NCI-H226 (cell line): ENCODE measurements around the gene TSPAN9.

Experiments
- DNase-seq: peaks from one replicate; pipeline ENCODE4 v3.0.0-alpha.2; 2015

The TSPAN9 gene

DNA sequence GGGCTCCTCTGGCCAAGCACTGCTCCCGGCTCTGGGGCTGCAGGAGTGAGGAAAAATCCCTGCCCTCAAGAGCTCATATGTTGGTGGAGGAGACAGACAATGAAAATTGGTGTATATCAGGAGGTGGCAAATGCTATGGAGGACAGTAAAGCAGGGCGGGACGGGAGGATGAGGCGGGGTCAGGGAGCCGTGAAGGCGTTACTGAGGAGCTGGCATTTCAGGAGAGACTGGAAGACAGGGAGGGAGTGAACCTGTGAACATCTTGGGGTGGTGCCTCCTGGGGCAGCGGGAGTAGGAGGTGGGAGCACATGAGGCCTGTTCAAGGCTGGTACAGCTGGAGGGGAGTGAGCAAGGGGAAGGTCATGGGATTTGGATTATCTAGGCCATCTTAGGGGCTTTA lies 26.6 kb downstream of the TSPAN9 start:
- DNase-seq, result no peak

DNA sequence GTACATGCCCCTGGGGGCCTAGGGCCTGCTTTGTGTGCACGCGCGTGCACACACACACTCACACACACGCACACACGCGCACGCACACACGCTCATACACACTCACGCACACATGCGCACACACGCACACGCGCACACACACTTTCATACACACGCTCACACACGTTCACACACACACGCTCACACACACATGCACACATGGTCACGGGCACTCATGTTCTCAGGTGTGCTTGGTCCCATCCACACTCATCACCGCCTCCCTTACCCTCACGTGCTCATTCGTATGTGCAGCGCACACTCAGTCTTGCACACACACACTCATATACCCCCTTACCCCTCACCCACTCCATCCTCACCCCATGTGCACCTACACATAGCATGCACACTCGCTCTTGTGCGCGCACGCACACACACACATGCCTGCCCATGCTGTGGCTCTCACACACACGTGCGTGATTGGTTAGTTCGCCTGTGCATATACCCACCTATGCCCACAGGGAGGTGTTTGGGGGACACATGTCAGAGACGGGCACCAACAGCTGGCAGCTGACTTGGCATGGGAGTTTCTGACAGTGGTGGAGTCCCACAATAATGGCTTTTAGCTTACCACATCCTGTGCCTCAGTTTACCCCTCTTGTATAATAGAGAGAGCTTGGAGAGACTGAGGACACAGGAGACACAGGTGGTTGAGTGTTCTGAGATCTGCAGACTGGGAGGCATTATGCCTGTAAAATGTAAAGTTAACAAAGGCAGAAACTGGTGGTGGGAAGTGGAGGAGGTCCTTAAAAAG lies 28.7 kb downstream of the TSPAN9 start:
- DNase-seq, result no peak

DNA sequence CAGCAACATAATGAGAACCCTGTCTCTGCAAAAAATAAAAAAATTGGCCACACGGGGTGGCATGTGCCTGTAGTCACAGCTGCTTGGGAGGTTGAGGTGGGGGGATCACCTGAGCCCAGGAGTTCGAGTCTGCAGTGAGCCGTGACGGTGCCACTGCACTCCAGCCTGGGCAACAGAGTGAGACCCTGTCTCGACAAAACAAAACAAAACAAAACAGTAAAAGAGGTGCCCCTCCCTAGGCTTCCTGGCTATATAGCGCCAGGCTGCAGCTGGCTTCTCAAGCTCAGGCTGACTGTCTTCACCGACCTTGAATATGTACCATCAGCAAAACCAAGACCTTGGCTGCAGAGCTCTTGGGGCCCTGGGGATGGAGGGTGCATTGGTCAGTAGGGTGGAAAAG lies 29.4 kb downstream of the TSPAN9 start:
- no peak for DNase-seq

- peak; percentile 46 for DNase-seq
Observed at GRCh38 chr12:3107071-3107583, 29.9 kb downstream of the TSPAN9 start.

- DNase-seq, result no peak
Observed at GRCh38 chr12:3107954-3108353, 30.8 kb downstream of the TSPAN9 start.

DNA sequence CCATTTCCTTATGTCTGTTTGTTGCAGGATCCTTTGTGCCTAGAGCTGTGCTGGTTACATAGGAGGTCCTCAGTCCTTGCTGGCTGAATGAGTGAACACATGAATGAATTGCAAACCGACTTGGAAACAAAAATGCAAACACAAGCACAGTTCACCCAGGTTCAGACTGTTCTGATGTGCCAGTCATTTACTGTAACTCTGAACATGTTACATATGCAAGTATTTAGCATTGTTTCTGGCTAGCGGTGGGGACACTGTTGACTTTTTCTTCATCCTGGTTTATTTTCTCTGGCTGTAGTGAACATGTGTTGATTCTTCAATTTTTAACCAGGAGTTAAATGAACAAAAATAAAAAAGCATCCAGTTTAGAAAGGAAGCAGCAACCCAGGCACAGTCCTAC lies 33.4 kb downstream of the TSPAN9 start:
- DNase-seq, result no peak

GRCh38 chr12:3113671-3114325 lies 36.6 kb downstream of the TSPAN9 start:
- DNase-seq, result no peak

DNA sequence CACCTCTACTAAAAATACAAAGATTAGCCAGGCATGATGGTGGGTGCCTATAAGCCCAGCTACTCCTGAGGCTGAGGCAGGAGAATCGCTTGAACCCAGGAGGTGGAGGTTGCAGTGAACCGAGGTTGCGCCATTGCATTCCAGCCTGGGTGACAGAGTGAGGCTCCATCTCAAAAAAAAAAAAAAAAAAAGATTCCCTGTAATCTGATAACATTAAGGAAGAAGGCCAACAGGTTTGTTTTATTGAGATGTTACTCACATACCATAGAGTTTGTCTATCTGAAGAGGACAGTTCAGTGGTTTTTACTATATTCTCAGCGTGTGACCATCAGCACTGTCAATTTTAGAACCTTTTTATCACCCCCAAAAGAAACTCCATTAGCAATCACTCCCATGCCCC lies 37.5 kb downstream of the TSPAN9 start:
- DNase-seq, result no peak

DNA sequence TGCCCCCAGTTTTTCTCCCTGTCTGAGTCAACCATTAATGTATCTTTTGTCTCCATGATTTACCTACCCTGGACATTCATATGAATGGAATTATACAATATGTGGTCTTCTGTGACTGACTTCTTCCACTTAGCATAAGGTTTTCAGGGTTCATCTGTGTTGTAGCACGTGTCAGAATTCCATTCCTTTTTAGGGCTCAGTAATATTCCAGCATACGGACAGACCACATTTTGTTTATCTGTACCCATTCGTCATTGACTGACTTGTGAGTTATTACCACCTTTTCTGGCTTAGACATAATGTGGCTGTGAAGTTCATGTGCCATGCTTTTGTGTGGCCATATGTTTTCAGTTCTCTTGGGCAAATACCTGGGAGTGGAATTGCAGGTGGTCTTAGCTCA lies 37.9 kb downstream of the TSPAN9 start:
- no peak for DNase-seq

GRCh38 chr12:3116106-3116844 lies 39.1 kb downstream of the TSPAN9 start:
- no peak for DNase-seq

DNA sequence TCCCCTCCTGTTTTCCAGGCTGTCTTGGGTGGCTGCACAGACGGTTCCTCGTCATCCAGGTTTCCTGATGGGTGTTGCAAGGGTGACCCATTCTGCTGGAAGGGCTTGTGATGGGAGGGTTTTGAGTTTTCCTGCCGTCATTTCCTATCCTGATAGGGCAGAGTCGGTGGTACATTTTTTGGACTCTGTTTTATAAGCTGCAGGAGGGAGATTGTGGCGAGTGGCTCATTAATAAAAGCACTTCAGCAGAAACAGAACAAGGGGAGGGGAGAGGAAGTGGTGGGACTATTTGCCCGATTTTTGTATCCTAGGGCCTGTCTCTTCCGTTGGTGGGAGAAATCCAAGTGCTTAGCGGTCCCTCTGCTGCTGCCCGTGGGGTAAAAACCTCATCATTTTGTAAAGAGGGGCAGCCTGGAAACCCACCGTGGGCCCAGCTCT lies 40.0 kb downstream of the TSPAN9 start:
- peak; percentile 69 for DNase-seq

DNA sequence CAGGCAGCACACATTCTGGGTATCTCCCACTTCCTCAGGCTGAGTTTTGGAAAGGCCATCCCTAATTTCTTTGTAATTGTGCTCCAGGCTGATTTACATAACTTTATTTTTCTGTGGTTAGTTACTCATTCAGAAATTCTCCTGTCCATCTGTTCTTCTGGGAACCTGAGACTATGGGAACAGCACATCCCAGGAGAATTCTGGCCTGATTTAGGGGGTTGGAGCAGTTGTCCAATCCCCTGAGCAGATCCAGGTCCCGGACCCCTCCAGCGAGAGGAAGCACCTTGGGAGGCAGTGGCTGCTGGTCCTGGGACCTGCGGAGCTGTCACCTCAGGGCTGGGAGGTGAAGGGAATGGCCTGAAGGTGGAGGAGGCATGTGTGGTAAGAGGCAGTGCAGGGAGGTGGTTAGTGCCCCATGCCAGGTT lies 40.4 kb downstream of the TSPAN9 start:
- DNase-seq, result peak; percentile 83

DNA sequence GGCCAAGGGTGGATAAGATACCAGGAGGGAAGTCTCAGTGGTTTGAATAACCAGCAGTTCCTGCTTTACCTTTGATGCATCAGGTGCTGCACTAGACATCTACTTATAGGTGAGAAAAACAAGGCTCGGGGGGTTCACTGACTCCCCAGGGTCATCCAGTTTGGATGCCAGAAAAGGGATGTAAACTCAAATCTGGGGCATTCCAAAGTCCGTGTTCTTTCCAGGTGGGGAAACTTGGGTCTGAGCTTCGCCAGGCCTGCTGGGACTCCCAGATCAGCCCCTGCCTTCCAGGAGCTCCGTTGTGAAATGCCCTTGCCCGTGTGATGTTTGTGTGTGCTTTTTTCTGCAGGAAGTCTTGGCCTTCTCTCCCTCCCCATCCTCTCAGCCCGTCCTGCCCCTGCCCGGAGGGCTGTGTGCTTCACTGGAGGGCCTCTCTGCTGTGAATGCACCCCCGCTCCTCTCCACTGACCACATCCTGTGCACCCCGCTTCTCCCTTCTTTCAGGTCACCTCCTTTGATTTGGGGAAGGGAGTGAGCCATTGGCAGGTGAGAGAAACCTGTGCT lies 42.1 kb downstream of the TSPAN9 start:
- DNase-seq, result no peak

GRCh38 chr12:3119756-3120601 lies 42.8 kb downstream of the TSPAN9 start:
- no peak for DNase-seq

DNA sequence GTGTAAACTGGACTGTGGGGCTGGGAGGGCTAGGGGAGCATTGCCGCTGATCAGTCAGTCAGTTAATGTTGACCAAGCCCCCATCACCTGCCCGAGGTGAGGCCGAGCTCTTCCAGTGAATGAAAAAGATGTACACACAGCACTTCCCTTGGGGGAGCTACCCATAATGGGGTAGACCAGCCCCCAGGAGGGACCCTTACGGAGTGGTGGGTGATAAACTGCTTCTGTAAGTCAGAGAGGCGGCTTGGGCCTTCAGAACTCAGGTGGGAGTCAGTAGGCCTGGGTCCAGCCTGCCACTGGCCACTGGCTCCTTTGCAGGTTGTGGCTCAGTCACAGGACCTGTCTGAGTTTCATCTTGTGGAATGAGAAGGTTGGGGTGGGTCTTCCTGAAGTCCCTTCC lies 43.5 kb downstream of the TSPAN9 start:
- no peak for DNase-seq

DNA sequence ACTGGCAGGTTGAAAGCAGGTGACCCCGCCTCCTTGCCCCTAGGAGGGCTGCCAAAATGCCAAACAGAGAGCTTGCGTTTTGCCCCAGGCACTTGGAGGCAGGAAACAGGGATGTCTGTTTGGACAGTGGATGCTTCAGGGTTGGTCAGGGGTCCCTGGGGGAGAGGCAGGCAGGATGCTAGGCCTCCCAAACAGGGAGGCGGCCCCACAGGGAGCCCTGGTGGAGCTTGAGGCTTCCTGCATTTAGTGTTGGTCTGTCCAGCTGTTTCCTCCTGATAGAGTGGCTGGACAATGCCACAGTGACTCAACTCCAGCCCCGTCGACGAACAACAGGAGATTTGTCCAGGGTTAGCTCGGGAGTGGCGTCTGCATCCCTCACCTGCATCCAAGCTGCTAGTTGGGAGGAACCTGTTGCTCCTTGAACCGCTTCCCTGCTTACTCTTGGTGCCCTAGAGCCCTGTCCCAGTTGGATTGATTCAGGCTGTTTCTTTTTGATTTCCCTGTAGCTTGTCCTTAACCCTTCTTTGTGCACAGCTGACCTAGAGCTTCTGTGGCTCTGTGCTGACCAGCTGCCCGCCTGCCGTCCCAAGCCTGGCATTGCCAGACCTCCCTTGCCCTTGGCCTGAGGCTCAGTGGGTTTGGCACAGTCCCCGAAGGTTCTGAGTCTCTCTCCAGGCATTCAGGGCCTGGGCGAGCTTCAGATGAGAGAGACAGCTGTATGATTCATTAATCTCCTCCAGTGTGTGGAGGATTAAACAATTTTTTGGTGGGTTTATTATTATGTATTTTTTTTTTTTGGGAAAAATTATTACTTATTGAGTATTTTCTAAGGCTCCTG lies 45.9 kb downstream of the TSPAN9 start:
- peak; percentile 92 for DNase-seq

DNA sequence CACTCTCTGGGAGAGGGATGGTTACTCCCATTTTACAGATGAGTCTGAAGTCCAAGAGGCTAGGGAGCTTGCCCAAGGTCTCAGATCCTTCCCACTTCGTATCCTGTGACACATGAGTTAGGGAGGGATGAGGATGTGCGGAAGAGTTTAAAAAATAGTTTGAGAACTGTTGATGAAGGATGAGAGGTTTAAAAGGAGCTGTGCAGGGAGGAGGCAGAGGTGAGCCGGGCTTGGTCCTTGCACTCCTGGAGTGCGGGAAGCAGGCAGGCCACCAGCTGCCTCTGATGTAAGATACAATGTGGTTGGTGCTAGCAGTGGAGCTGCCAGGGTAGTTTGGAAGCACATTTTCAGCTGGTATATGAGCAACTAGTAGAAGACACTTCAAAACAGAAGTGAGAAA lies 46.5 kb downstream of the TSPAN9 start:
- DNase-seq, result peak; percentile 61

DNA sequence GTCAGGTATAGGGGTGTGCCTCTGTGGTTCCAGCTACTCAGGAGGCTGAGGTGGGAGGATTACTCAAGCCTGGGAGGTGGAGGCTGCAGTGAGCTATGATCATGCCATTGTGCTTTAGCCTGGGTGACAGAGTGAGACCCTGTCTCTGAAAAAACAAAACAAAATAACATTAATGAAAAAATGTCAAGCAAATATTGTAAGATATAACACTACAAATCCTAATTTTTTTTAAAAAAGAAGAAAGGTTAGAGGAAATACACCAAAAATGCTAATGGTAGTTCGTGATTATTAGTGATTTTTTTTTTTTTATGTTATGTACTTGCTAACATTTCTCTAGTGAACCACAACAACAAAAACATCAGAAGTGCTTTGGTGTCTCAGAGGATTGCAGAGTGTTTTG lies 47.7 kb downstream of the TSPAN9 start:
- no peak for DNase-seq

DNA sequence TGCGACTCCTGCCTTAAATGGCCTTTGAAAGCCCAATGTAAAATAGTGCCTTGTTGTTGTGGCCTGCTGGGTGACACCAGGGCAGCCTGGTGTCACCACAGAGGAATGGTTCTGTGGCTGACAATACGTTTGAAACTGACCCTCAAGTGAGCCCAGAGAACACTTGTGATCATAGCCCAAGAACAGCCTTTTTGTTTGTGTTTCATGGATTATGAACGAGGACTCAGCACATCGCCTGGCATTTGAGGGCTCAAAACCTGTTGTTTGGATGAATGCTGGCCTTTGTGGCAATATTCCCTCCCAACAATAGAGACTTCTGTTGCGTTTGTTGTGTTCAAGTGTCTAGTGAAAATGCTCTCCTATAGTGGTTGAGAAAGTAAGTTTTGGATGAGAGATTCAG lies 48.5 kb downstream of the TSPAN9 start:
- DNase-seq, result no peak

DNA sequence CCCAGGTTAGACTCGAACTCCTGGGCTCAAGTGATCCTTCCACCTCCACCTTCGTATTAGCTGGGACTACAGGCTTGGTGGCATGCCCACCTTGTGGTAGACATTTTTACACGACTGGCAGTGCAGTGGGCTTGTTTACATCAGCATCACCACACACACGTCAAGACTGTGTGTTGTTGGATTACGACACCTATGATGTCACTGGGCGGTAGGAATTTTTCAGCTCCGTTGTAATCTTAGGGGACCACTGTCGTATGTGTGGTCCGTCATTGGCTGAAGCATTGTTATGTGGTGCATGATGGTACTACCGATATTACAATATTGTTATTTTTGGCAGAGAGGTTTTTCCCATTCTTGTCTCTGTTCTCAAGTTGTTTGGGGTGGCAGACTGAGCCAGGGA lies 50.7 kb downstream of the TSPAN9 start:
- DNase-seq, result no peak
